Heart right ventricle (tissue), 16 donors: ENCODE data around the gene TMEM245. TPM values are rescaled to one million over a fixed set of nuclear protein-coding genes. Genes with fewer than 3 reads are reported as not detected.

Source experiments
- ATAC-seq, 8 donors: fragments of 200-7000 bp; cut with Tn5 transposase; one replicate each; pipeline ENCODE4 v1.9.1; 2020; ENCODE audit warnings: mild to moderate bottlenecking in 8 of 8, moderate library complexity in 8 of 8, moderate number of reproducible peaks in 1 of 8
- DNase-seq, 2 donors: peaks; one replicate each; pipeline ENCODE4 v3.0.0-alpha.2; 2020
- H3K27ac ChIP-seq, 10 donors: fragments of 200-600 bp; sonication (generic) in 2 of 10; one replicate each; pipeline versions ENCODE4 v1.5.0 to v1.8.0; 2020 to 2022; ENCODE audit warnings: mild to moderate bottlenecking in 3 of 10
- H3K27me3 ChIP-seq, 7 donors: fragments of 200-600 bp; one replicate each; pipeline ENCODE4 v1.8.0; 2021 to 2022; ENCODE audit warnings: mild to moderate bottlenecking in 2 of 7
- H3K36me3 ChIP-seq, 9 donors: fragments of 200-600 bp; sonication (generic) in 1 of 9; one replicate each; pipeline versions ENCODE4 v1.5.0 to v1.8.0; 2020 to 2022; ENCODE audit warnings: mild to moderate bottlenecking in 2 of 9
- H3K4me1 ChIP-seq, 9 donors: fragments of 200-600 bp; sonication (generic) in 1 of 9; one replicate each; pipeline versions ENCODE4 v1.5.0 to v1.8.0; 2020 to 2022; ENCODE audit warnings: mild to moderate bottlenecking in 4 of 9
- H3K4me3 ChIP-seq, 10 donors: fragments of 200-600 bp; sonication (generic) in 2 of 10; one replicate each; pipeline versions ENCODE4 v1.5.0 to v1.8.0; 2020 to 2022; ENCODE audit warnings: mild to moderate bottlenecking in 7 of 10, moderate library complexity in 2 of 10
- H3K9me3 ChIP-seq, 11 donors: fragments of 200-600 bp in 10 of 11; sonication (generic) in 2 of 11; one replicate each; pipeline versions ENCODE4 v1.5.0 to v1.8.0; 2013 to 2022; ENCODE audit warnings: mild to moderate bottlenecking in 2 of 11, control low read depth in 1 of 11, moderate library complexity in 1 of 11
- CTCF ChIP-seq, 9 donors: fragments of 200-600 bp; sonication (generic) in 2 of 9; IDR thresholded peaks; one replicate each; pipeline versions ENCODE4 v1.5.0 to v1.8.0; 2021 to 2022; ENCODE audit warnings: antibody characterized with exemption in 9 of 9, mild to moderate bottlenecking in 5 of 9, moderate library complexity in 1 of 9
- WGBS, 2 donors: extraction: QIAGEN DNeasy Blood & Tissue Kit; methylation state at CpG; one replicate each; pipeline ENCODE4 v1.1.7; 2013; ENCODE audit warnings: inconsistent platforms in 1 of 2; 5-methylcytosine and 5-hydroxymethylcytosine counted together
- intact Hi-C, 10 donors: fragments of 100-400 bp; cut with DNase I; formaldehyde crosslinking; loops; one replicate each; pipeline versions ENCODE4 v1.11.1 to v1.14.2; 2022
- long read RNA-seq, 3 donors: library from polyadenylated mRNA; unstranded; transcript quantifications; one replicate each; pipeline ENCODE4 v2.0.0, GENCODE V29; 2020 to 2021
- polyA plus RNA-seq, 2 donors: library from polyadenylated mRNA; stranded (reverse); fragments of 200-250 nt; gene quantifications; one replicate each; pipeline ENCODE4 v1.2.3, GENCODE V29; 2013
- total RNA-seq, 10 donors: library from RNA; stranded (reverse); fragmentation: NEBNext Ultra II Directional in 3 of 10; extraction: Animal tissue kit (Norgen Biotek cat#: 25700) in 3 of 10; gene quantifications; one replicate each; pipeline versions ENCODE4 v1.2.1 to v1.2.4, GENCODE V29; 2021 to 2023
- donor health status: Arrhythmogenic right ventricular cardiomyopathy.
- donor health status: ischemic (EF 13 %, LVEDD 7.1; RV severe dilation, severe dysfunction).
- donor health status: healthy with polysubstance abuse.
- donor health status: DM: no; HTN: yes; CAD: no.
- donor health status: DM: no; HTN: no; CAD: no.
- donor health status: ischemic (EF 25% LVEDD 6.9; RV normal size, moderate dysfunction).
- donor health status: ischemic (EF 25% LVEDD 5.7; RV mildly dilated, moderate dysfunction).
- donor health status: healthy.
- donor health status: DM: yes; HTN: yes; CAD: no.
- donor health status: Ischemic cardiomyopathy.
- donor health status: ischemic (EF 35%, LVEDD 5.7; RV mildly dilated, moderate dysfunction).
- donor health status: nonischemic (EF 11% LVEDD 7.7; RV severe dilation, severe dysfunction).
- donor health status: DM: yes; HTN: yes; CAD: no.
- donor health status: PGD.
- donor health status: ischemic (EF 29% LVEDD 5.4; RV normal size, mild dysfunction).
- donor health status: nonischemic (EF 23%, LVEDD 6.1; RV moderate dilation, normal function).

Gene TMEM245
- total RNA-seq, result 100 to 1,000 TPM in 5 of 10 donors, 10 to 100 TPM in 5; 84.2 to 152 (median 99.9) TPM
- polyA plus RNA-seq, result 10 to 100 TPM; 17.0 to 23.5 TPM
- long read RNA-seq, donor 1, full-length matches to known transcripts, result 47 of 477 reads
- long read RNA-seq, donor 1, partial matches to known transcripts, result 57 of 477 reads
- long read RNA-seq, donor 1, other reads (novel, unspliced or antisense), result 373 of 477 reads
- long read RNA-seq, donor 2, full-length matches to known transcripts, result 59 of 406 reads
- long read RNA-seq, donor 2, partial matches to known transcripts, result 89 of 406 reads
- long read RNA-seq, donor 2, other reads (novel, unspliced or antisense), result 258 of 406 reads
- long read RNA-seq, donor 3, full-length matches to known transcripts, result 103 of 367 reads
- long read RNA-seq, donor 3, partial matches to known transcripts, result 121 of 367 reads
- long read RNA-seq, donor 3, other reads (novel, unspliced or antisense), result 143 of 367 reads

- ATAC-seq (peak; percentile 95 to 99 (median 98)), DNase-seq (peak; percentile 94 to 99)
- 0% methylated on average over 86 to 88 of the region's 88 CpGs for whole genome bisulfite sequencing, 2 donors
- H3K9me3 ChIP-seq, result no peaks in the 10 kb centered on the region
- H3K36me3 ChIP-seq, result no peaks in the 10 kb centered on the region
- no peaks in the 10 kb centered on the region for H3K27me3 ChIP-seq
- H3K4me3 ChIP-seq, result peak within 1 kb of the TSS; percentile 68 to 99 (median 92)
- TF ChIP-seq CTCF (IDR thresholded peaks at IDR 0.05), result peak in 3 of 9 donors; percentile 3 to 23 (median 22)
- H3K27ac ChIP-seq, result peak within 1 kb of the TSS; percentile 44 to 99 (median 94)
- intact Hi-C loops, result loop anchor here in 3 of 10 donors (10.0 kb wide), 2 partner anchors 105 to 185 kb away; partner anchors contain the start of gene CTNNAL1 (in 2 of the 3)
- peaks cover under 1 to 51% (median 38%) of the 10 kb centered on the region in 9 donors for H3K4me1 ChIP-seq
These were observed at the start of gene TMEM245 for GRCh38 chr9:109119439-109120203. Gene TMEM245 (minus strand): TSS chr9:109119947. CDS start chr9:109119913, 34 bp downstream.

- H3K27ac ChIP-seq, result no peak overlapping the region
- no peak overlapping the region for H3K4me3 ChIP-seq
- DNase-seq (no peak), ATAC-seq (no peak)
- no peaks in the 10 kb centered on the region for H3K36me3 ChIP-seq
- H3K27me3 ChIP-seq, result peaks cover 0 to 65% (median 40%) of the 10 kb centered on the region in 7 donors
- no peak for TF ChIP-seq CTCF (IDR thresholded peaks at IDR 0.05)
- H3K9me3 ChIP-seq, result peaks cover 0 to 10% (median 0%) of the 10 kb centered on the region in 11 donors
- no peaks in the 10 kb centered on the region for H3K4me1 ChIP-seq
- intact Hi-C loops, result no loop called here
These were observed 48.4 kb upstream of the TMEM245 start for GRCh38 chr9:109168170-109168569.

- Histone ChIP-seq H3K4me3 (no peak overlapping the region), H3K36me3 (no peaks in the 10 kb centered on the region), H3K27ac (no peak overlapping the region), H3K27me3 (peaks cover 0 to 65% (median 40%) of the 10 kb centered on the region in 7 donors), H3K9me3 (peaks cover 0 to 10% (median 0%) of the 10 kb centered on the region in 11 donors), H3K4me1 (no peaks in the 10 kb centered on the region)
- intact Hi-C loops, result no loop called here
- 91 to 92% methylated on average over 5 of the region's 5 CpGs for WGBS, 2 donors
- DNase-seq, result no peak
- no peak for TF ChIP-seq CTCF (IDR thresholded peaks at IDR 0.05)
- no peak for ATAC-seq
These were observed 48.0 kb upstream of the TMEM245 start for GRCh38 chr9:109167716-109168115.
